Smooth muscle cell (in vitro differentiated cells): ENCODE measurements around the gene C11orf21. TPM values are rescaled to one million over a fixed set of nuclear protein-coding genes. Genes with fewer than 3 reads are reported as not detected.

Experiments
- DNase-seq: peaks from one replicate; lab custom pipeline; 2025; ENCODE audit not compliant: unreplicated experiment; lab: John Stamatoyannopoulos, UW
- H2AFZ ChIP-seq: fragments of 200-600 bp; sonication (generic); 2 replicates; pipeline ENCODE4 v1.6.0; 2016; ENCODE audit warnings: antibody characterized with exemption, low read depth, mild to moderate bottlenecking
- H3F3A ChIP-seq: fragments of 200-600 bp; sonication (generic); 2 replicates; pipeline ENCODE4 v1.6.0; 2017; ENCODE audit warnings: antibody characterized with exemption, low read depth
- H3K27ac ChIP-seq: fragments of 200-600 bp; sonication (generic); 2 replicates; pipeline ENCODE4 v1.5.1; 2016; ENCODE audit warnings: low read depth, mild to moderate bottlenecking
- H3K27me3 ChIP-seq: fragments of 200-600 bp; sonication (generic); 2 replicates; pipeline ENCODE4 v1.6.1; 2016; ENCODE audit warnings: low read depth, mild to moderate bottlenecking
- H3K36me3 ChIP-seq: fragments of 200-600 bp; sonication (generic); 2 replicates; pipeline ENCODE4 v1.5.1; 2016; ENCODE audit warnings: low read depth
- H3K4me1 ChIP-seq: fragments of 200-600 bp; sonication (generic); 2 replicates; pipeline ENCODE4 v1.5.1; 2016; ENCODE audit warnings: low read depth
- H3K4me2 ChIP-seq: fragments of 200-600 bp; sonication (generic); 2 replicates; pipeline ENCODE4 v1.6.0; 2016; ENCODE audit warnings: mild to moderate bottlenecking
- H3K4me3 ChIP-seq: fragments of 200-600 bp; sonication (generic); 2 replicates; pipeline ENCODE4 v1.5.1; 2016; ENCODE audit warnings: mild to moderate bottlenecking
- H3K79me2 ChIP-seq: fragments of 200-600 bp; sonication (generic); 2 replicates; pipeline ENCODE4 v1.6.0; 2016; ENCODE audit warnings: low read depth, mild to moderate bottlenecking
- H3K9ac ChIP-seq: fragments of 200-600 bp; sonication (generic); 2 replicates; pipeline ENCODE4 v1.6.0; 2016; ENCODE audit warnings: low read depth
- H3K9me3 ChIP-seq: fragments of 200-600 bp; sonication (generic); replicated peaks from 2 replicates; pipeline ENCODE4 v1.5.1; 2016; ENCODE audit warnings: low read depth
- H4K20me1 ChIP-seq: fragments of 200-600 bp; sonication (generic); 2 replicates; pipeline ENCODE4 v1.6.0; 2016; ENCODE audit warnings: low read depth
- CTCF ChIP-seq: fragments of 200-600 bp; sonication (generic); IDR thresholded peaks from 2 replicates; pipeline ENCODE4 v1.5.1; 2017; ENCODE audit warnings: borderline replicate concordance, mild to moderate bottlenecking, antibody characterized with exemption; ENCODE audit not compliant: insufficient read depth, poor library complexity, severe bottlenecking
- WGBS: methylation state at CpG from one replicate; pipeline ENCODE4 v1.1.7; 2016; ENCODE audit warnings: low lambda C conversion rate; 5-methylcytosine and 5-hydroxymethylcytosine counted together
- polyA plus RNA-seq: library from polyadenylated mRNA; unstranded; fragments of >200 nt; fragmentation: Nextera tagmentation; extraction: Ambion mirVana; gene quantifications from 2 replicates; pipeline ENCODE4 v1.2.1, GENCODE V29; 2016
- total RNA-seq: library from RNA; depleted of rRNA; stranded (reverse); fragments of >200 nt; gene quantifications from 2 replicates; pipeline ENCODE4 v1.2.3, GENCODE V29; 2014

C11orf21 gene
- total and polyA plus RNA-seq, 2 experiments from 2014 or later = not detected

- no peak overlapping the region for H3K4me3 ChIP-seq
- no peaks in the 10 kb centered on the region for H3K4me1 ChIP-seq
- no peaks in the 10 kb centered on the region for H3F3A ChIP-seq
- H4K20me1 ChIP-seq = no peaks in the 10 kb centered on the region
- H3K4me2 ChIP-seq = no peak overlapping the region
- H3K79me2 ChIP-seq = no peaks in the 10 kb centered on the region
- no peaks in the 10 kb centered on the region for H3K36me3 ChIP-seq
- no peak for TF ChIP-seq CTCF
- no peaks in the 10 kb centered on the region for H3K9me3 ChIP-seq
- H3K27ac ChIP-seq = no peak overlapping the region
- 81% methylated on average over 10 of the region's 10 CpGs for WGBS
- no peak for DNase-seq
- no peak overlapping the region for H3K9ac ChIP-seq
- H3K27me3 ChIP-seq = peaks cover 23% of the 10 kb centered on the region
- H2AFZ ChIP-seq = no peak overlapping the region
These were observed 38.6 kb downstream of the C11orf21 start for GRCh38 chr11:2263071-2263565.

DNA sequence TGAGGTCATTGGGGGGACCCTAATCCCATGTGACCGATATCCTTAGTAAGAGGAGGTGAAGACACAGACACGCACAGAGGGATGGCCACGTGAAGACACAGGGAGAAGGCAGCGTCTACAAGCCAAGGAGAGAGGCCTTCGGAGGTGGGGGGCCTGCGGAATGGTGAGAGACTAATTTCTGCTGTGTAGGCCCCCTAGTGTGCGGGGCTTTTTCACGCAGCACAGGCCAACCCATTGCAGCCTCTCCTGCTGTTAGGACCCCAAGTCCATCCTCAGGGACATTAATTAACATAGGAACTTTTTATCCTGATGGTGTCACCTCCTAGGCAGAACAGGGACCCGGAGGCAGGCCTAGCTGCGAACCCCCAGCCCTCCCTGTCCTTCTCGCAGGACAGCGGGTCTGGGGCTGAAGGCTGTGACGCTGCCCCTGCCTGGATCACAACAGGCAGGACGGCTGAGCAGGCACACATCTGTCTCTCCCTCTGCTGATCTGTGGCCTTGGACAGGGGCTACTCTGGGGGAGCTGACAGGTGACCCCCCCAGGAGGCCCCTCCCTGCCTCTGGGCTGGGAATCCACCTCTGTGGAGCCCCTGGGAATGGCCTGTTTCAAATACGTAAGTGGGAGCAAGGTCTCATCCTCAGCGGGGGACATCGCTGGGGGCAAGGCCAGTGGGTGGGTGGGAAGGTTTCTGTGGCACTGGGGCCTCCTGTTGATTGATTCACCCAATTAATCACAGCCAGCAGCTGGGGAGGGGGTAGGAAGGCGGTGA lies 39.2 kb downstream of the C11orf21 start:
- Histone ChIP-seq H3K4me2 (no peak overlapping the region), H3K9me3 (no peaks in the 10 kb centered on the region), H2AFZ (no peak overlapping the region), H3K79me2 (no peaks in the 10 kb centered on the region), H3K36me3 (no peaks in the 10 kb centered on the region), H3K4me1 (no peaks in the 10 kb centered on the region), H3K4me3 (no peak overlapping the region), H3K27me3 (peaks cover 18% of the 10 kb centered on the region), H3F3A (no peaks in the 10 kb centered on the region), H3K9ac (no peak overlapping the region), H3K27ac (no peak overlapping the region), H4K20me1 (no peaks in the 10 kb centered on the region)
- no peak for DNase-seq
- 89% methylated on average over 18 of the region's 18 CpGs for WGBS
- no peak for TF ChIP-seq CTCF

DNA sequence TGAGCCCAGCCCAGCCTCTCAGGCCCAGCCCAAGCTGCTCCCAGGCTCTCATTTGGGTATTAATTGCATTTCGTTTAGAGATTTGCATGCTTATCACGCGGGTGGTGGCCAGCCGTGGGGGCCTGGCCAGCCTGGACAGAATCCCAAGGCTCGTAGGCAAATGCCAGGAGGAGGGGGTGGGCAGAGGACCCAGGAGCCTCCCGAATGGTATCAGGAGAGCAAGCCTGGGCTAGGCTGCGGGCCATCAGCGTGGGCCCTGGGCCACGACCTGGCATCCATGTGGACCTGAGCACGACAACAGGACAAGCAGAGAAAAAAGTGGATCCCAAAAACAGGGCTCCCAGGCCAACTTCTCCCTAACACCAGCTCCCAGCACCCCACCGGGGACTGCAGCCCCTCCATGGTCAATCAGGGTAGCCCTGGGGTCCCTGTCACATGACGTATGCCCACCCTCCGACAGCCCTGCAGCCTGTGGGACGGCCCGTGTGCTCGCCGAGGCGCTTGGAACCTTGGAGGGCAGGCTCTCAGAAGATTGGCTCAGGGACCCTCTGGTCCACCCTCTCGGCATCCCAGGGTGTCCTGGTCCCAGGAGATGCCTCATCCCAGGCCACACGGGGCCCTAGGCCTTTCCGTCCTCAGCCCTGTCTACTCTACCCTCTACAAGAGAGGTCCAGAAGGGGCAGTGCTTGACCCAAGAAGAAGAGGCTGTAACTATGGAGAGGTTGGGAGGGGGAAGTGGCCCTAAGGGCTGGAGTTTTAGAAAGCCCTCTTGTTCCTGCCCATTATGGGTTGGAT lies 40.1 kb downstream of the C11orf21 start:
- Histone ChIP-seq H4K20me1 (no peaks in the 10 kb centered on the region), H3K9me3 (no peaks in the 10 kb centered on the region), H3K27ac (no peak overlapping the region), H3F3A (no peaks in the 10 kb centered on the region), H3K79me2 (no peaks in the 10 kb centered on the region), H3K4me3 (no peak overlapping the region), H3K9ac (no peak overlapping the region), H3K27me3 (peaks cover 16% of the 10 kb centered on the region), H3K4me1 (no peaks in the 10 kb centered on the region), H2AFZ (no peak overlapping the region), H3K36me3 (no peaks in the 10 kb centered on the region), H3K4me2 (no peak overlapping the region)
- TF ChIP-seq CTCF = no peak
- 90% methylated on average over 21 of the region's 21 CpGs for WGBS
- no peak for DNase-seq
